ENCODE measurements around the gene NDFIP1. TPM values are rescaled to one million over a fixed set of nuclear protein-coding genes. Genes with fewer than 3 reads are reported as not detected.
A peak's percentile ranks its signal among the peaks of the same experiment; 100 is the strongest.

NDFIP1 gene
- total and polyA plus RNA-seq, 10 of the 15 experiments (the other 5 are each of a cell fraction or from before 2014, with no cell fraction given) = 0.08 to 2.7 (median 0.92) TPM

- TF ChIP-seq NR2C2 (IDR thresholded peaks at IDR 0.05; ENCODE audit: borderline replicate concordance, control insufficient read depth, insufficient read length, low read depth) (no peak), JUNB (IDR thresholded peaks at IDR 0.05) (peak; percentile 57; the same call in 1 of the 2 replicates), ELK1 (IDR thresholded peaks at IDR 0.05; ENCODE audit: low read depth, low read length) (no peak), NFXL1 (IDR thresholded peaks at IDR 0.05; ENCODE audit: borderline replicate concordance) (no peak), SPI1 (IDR thresholded peaks at IDR 0.05; ENCODE audit: borderline replicate concordance, insufficient read depth, low read depth, low read length) (peak; percentile 83), E2F8 (IDR thresholded peaks at IDR 0.05; ENCODE audit: low read depth, partially characterized antibody) (no peak)
Observed at GRCh38 chr5:142110046-142110531, 1.5 kb downstream of the NDFIP1 start (continued).

- ChIA-PET CTCF (interaction anchor here (1.1 to 1.4 kb wide), 2 partner anchors 37 to 150 kb away, joined by 3 to 4 read pairs; no protein-coding TSS in a partner anchor), POLR2A (no interaction called here), RAD21 (ENCODE audit: unreplicated experiment) (no interaction called here), SMC1A (ENCODE audit: uncharacterized antibody, unreplicated experiment) (interaction anchor here (0.7 to 1.1 kb wide), 2 partner anchors 102 to 1400 kb away, joined by 3 read pairs; no protein-coding TSS in a partner anchor)
- in situ Hi-C loops (cut with MboI) (no loop called here), intact Hi-C loops (cut with micrococcal nuclease; ENCODE audit: unreplicated experiment) (no loop called here)
- FAIRE-seq = no peak
- TF ChIP-seq ZNF274 (IDR thresholded peaks at IDR 0.05; ENCODE audit: insufficient read depth, insufficient read length) (no peak), NFIC (IDR thresholded peaks at IDR 0.05; ENCODE audit: low read depth, low read length) (no peak), LARP7 (IDR thresholded peaks at IDR 0.05) (no peak)
- Histone ChIP-seq H3K27me3 (replicated peaks in 1 of 2; ENCODE audit: control insufficient read depth in 2 of 2, insufficient read depth in 2 of 2, low read length in 1 of 2) (peaks cover 0 to 12% of the 10 kb centered on the region in 2 experiments), H3K4me2 (ENCODE audit: control insufficient read depth, insufficient read depth) (no peak overlapping the region), H4K20me1 (ENCODE audit: control insufficient read depth, insufficient read depth) (no peaks in the 10 kb centered on the region), H3K36me3 (ENCODE audit: control insufficient read depth in 2 of 2, insufficient read depth in 2 of 2, low read length in 1 of 2) (no peaks in the 10 kb centered on the region), H3K9me3 (replicated peaks; ENCODE audit: control insufficient read depth, insufficient read depth, low read length) (no peaks in the 10 kb centered on the region), H3K4me3 (no peak overlapping the region), H2AFZ (ENCODE audit: control insufficient read depth, low read depth, low read length) (no peak overlapping the region), H3K9ac (ENCODE audit: control insufficient read depth, insufficient read depth, low read length) (no peak overlapping the region), H3K79me2 (ENCODE audit: control insufficient read depth, insufficient read depth, low read length) (no peaks in the 10 kb centered on the region), H3K4me1 (ENCODE audit: control insufficient read depth, insufficient read depth, low read length) (peaks cover 11% of the 10 kb centered on the region), H3K27ac (ENCODE audit: control insufficient read depth, insufficient read depth) (no peak overlapping the region)
- no TSS peak for BruUV-seq (replicated peaks)
- DNase-seq (ENCODE audit: low read depth, low spot score) = no peak
- ATAC-seq = no peak
- WGBS (ENCODE audit: insufficient coverage, insufficient replicate concordance, low lambda C conversion rate, missing lambda C conversion rate) = 76% methylated on average over 6 of the region's 6 CpGs
Observed at GRCh38 chr5:142110988-142111687, 2.6 kb downstream of the NDFIP1 start.

Data from GM12878 (cell line).